Activated CD4-positive, alpha-beta T cell treated with anti-CD3 and anti-CD28 coated beads, Interleukin-2, amount 10 ng/mL, durations not matched to agents 7 days and 5 days (primary cell): Measurements from ENCODE around the gene PCSK5. TPM values are rescaled to one million over a fixed set of nuclear protein-coding genes. Genes with fewer than 3 reads are reported as not detected.

ENCODE experiments used
- CTCF ChIA-PET: fragments of 350-600 bp; sonication (Branson Sonifier 250); formaldehyde crosslinking; loops from one replicate; lab custom pipeline; 2021; ENCODE audit warnings: antibody characterized with exemption; lab: Charles Lee
- POLR2A ChIA-PET: fragments of 350-600 bp; sonication (Branson Sonifier 250); formaldehyde crosslinking; loops from one replicate; lab custom pipeline; 2021; ENCODE audit warnings: antibody characterized with exemption; lab: Charles Lee
- DNase-seq: peaks from one replicate; pipeline ENCODE4 v3.0.0-alpha.2; 2020
- H3K27ac Mint-ChIP-seq: one replicate; pipeline ENCODE4 v1.8.0; 2021; ENCODE audit warnings: mild to moderate bottlenecking, moderate library complexity, mixed read lengths
- H3K27me3 Mint-ChIP-seq: one replicate; pipeline ENCODE4 v1.8.0; 2021; ENCODE audit warnings: mixed read lengths
- H3K36me3 Mint-ChIP-seq: one replicate; pipeline ENCODE4 v1.8.0; 2021; ENCODE audit warnings: low read depth, mixed read lengths
- H3K4me1 Mint-ChIP-seq: one replicate; pipeline ENCODE4 v1.8.0; 2021; ENCODE audit warnings: mixed read lengths
- H3K4me3 Mint-ChIP-seq: one replicate; pipeline ENCODE4 v1.8.0; 2021; ENCODE audit warnings: mild to moderate bottlenecking, moderate library complexity, mixed read lengths
- H3K9me3 Mint-ChIP-seq: one replicate; pipeline ENCODE4 v1.8.0; 2021; ENCODE audit warnings: mixed read lengths
- total RNA-seq, 2 experiments: library from RNA; stranded (reverse); gene quantifications; one replicate each; pipeline ENCODE4 v1.2.3, GENCODE V29; 2021

The PCSK5 gene
- total RNA-seq, 2 experiments from 2014 or later = 3.9 to 4.3 TPM

GRCh38 chr9:76218117-76218885 is 327.8 kb downstream of the PCSK5 start:
- Mint-ChIP-seq H3K4me3 (no peak overlapping the region), H3K36me3 (no peaks in the 10 kb centered on the region), H3K27ac (no peak overlapping the region), H3K4me1 (no peaks in the 10 kb centered on the region), H3K9me3 (no peaks in the 10 kb centered on the region), H3K27me3 (no peaks in the 10 kb centered on the region)
- ChIA-PET CTCF (no interaction called here), POLR2A (no interaction called here)
- no peak for DNase-seq

- H3K4me3 Mint-ChIP-seq = no peak overlapping the region
- no peak overlapping the region for H3K27ac Mint-ChIP-seq
- ChIA-PET POLR2A (no interaction called here), CTCF (no interaction called here)
- DNase-seq = no peak
- no peaks in the 10 kb centered on the region for H3K9me3 Mint-ChIP-seq
- H3K36me3 Mint-ChIP-seq = no peaks in the 10 kb centered on the region
- H3K27me3 Mint-ChIP-seq = no peaks in the 10 kb centered on the region
- H3K4me1 Mint-ChIP-seq = no peaks in the 10 kb centered on the region
Measured at GRCh38 chr9:76218886-76219445, 328.5 kb downstream of the PCSK5 start.

GRCh38 chr9:76219560-76220151 is 329.2 kb downstream of the PCSK5 start:
- POLR2A ChIA-PET = no interaction called here
- CTCF ChIA-PET = no interaction called here
- Mint-ChIP-seq H3K4me3 (no peak overlapping the region), H3K27ac (no peak overlapping the region), H3K9me3 (no peaks in the 10 kb centered on the region), H3K27me3 (no peaks in the 10 kb centered on the region), H3K4me1 (no peaks in the 10 kb centered on the region), H3K36me3 (no peaks in the 10 kb centered on the region)
- DNase-seq = no peak

- ChIA-PET CTCF (no interaction called here), POLR2A (no interaction called here)
- Mint-ChIP-seq H3K9me3 (no peaks in the 10 kb centered on the region), H3K4me3 (no peak overlapping the region), H3K4me1 (no peaks in the 10 kb centered on the region), H3K27me3 (no peaks in the 10 kb centered on the region), H3K27ac (no peak overlapping the region), H3K36me3 (no peaks in the 10 kb centered on the region)
- no peak for DNase-seq
Measured at GRCh38 chr9:76221423-76221822, 330.9 kb downstream of the PCSK5 start.

DNA sequence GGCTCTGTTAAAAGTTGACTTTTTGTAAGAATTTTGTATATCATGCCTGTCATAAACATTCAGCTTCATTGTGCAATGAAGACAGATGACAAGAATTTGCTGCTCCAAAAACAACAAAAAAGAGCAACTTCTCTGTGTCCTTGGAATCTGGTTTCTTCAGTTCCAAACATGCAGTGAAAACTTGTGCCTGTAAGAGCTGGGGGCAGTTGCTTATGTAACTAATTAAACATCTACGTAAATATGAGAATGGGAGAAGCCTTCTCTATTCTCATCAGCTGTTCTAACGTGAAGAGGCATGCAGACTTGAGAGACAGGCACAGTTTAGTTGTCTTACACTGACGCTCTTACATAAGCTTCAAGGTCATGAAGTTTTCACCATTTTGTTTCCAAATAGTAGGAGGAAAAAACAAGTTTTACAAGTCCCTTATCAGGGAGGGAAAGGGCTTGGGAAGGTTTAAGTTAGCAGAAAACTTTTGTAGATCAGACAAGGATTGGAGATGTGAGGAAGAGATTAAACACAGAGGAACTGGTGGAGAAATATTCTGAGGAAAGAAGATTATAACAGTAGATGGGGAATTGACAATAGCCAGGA is 333.4 kb downstream of the PCSK5 start:
- ChIA-PET POLR2A (no interaction called here), CTCF (interaction anchor here (0.6 kb wide), 1 partner anchor 614 kb away, joined by 4 read pairs; no protein-coding TSS in a partner anchor)
- Mint-ChIP-seq H3K4me1 (no peaks in the 10 kb centered on the region), H3K27me3 (no peaks in the 10 kb centered on the region), H3K27ac (no peak overlapping the region), H3K4me3 (no peak overlapping the region), H3K36me3 (no peaks in the 10 kb centered on the region), H3K9me3 (no peaks in the 10 kb centered on the region)
- DNase-seq = no peak

- DNase-seq = no peak
- POLR2A ChIA-PET = no interaction called here
- Mint-ChIP-seq H3K4me1 (no peaks in the 10 kb centered on the region), H3K27ac (no peak overlapping the region), H3K9me3 (no peaks in the 10 kb centered on the region), H3K27me3 (no peaks in the 10 kb centered on the region), H3K36me3 (no peaks in the 10 kb centered on the region), H3K4me3 (no peak overlapping the region)
- CTCF ChIA-PET = interaction anchor here (0.8 kb wide), 2 partner anchors 10 to 204 kb away, joined by 3 to 4 read pairs; no protein-coding TSS in a partner anchor
Measured at GRCh38 chr9:76227156-76227555, 336.7 kb downstream of the PCSK5 start.

DNA sequence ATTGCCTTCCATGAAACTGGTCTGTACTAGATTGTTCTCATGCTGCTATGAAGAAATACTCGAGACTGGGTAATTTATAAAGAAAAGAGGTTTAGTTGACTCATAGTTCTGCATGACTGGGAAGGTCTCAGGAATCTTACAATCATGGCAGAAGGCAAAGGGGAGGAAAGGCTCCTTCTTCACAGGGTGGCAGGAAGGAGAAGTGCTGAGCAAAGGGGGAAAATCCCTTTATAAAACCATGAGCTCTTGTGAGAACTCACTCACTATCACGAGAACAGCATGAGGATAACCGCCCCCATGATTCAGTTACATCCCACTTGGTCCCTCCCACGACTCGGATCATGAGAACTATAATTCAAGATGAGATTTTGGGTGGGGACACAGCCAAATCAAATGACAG is 340.5 kb downstream of the PCSK5 start:
- H3K27ac Mint-ChIP-seq = no peak overlapping the region
- DNase-seq = no peak
- H3K4me3 Mint-ChIP-seq = no peak overlapping the region
- no peaks in the 10 kb centered on the region for H3K9me3 Mint-ChIP-seq
- ChIA-PET CTCF (interaction anchor here (0.6 kb wide), 2 partner anchors 1006 to 1412 kb away, joined by 4 to 7 read pairs; no protein-coding TSS in a partner anchor), POLR2A (no interaction called here)
- H3K4me1 Mint-ChIP-seq = no peaks in the 10 kb centered on the region
- no peaks in the 10 kb centered on the region for H3K36me3 Mint-ChIP-seq
- no peaks in the 10 kb centered on the region for H3K27me3 Mint-ChIP-seq

- Mint-ChIP-seq H3K9me3 (no peaks in the 10 kb centered on the region), H3K27ac (no peak overlapping the region), H3K4me3 (no peak overlapping the region), H3K36me3 (no peaks in the 10 kb centered on the region), H3K27me3 (no peaks in the 10 kb centered on the region), H3K4me1 (no peaks in the 10 kb centered on the region)
- POLR2A ChIA-PET = no interaction called here
- DNase-seq = no peak
- CTCF ChIA-PET = no interaction called here
Measured at GRCh38 chr9:76232861-76233489, 342.5 kb downstream of the PCSK5 start.

GRCh38 chr9:76240578-76240977 is 350.1 kb downstream of the PCSK5 start:
- no peak overlapping the region for H3K27ac Mint-ChIP-seq
- no peaks in the 10 kb centered on the region for H3K9me3 Mint-ChIP-seq
- POLR2A ChIA-PET = no interaction called here
- no peaks in the 10 kb centered on the region for H3K27me3 Mint-ChIP-seq
- CTCF ChIA-PET = interaction anchor here (1.9 kb wide), 1 partner anchor 40 kb away, joined by 3 read pairs; no protein-coding TSS in a partner anchor
- no peaks in the 10 kb centered on the region for H3K4me1 Mint-ChIP-seq
- no peaks in the 10 kb centered on the region for H3K36me3 Mint-ChIP-seq
- no peak for DNase-seq
- H3K4me3 Mint-ChIP-seq = no peak overlapping the region

GRCh38 chr9:76245518-76245917 is 355.0 kb downstream of the PCSK5 start:
- no peak for DNase-seq
- Mint-ChIP-seq H3K4me1 (no peaks in the 10 kb centered on the region), H3K9me3 (no peaks in the 10 kb centered on the region), H3K27me3 (no peaks in the 10 kb centered on the region), H3K36me3 (no peaks in the 10 kb centered on the region), H3K4me3 (no peak overlapping the region), H3K27ac (no peak overlapping the region)
- POLR2A ChIA-PET = no interaction called here
- CTCF ChIA-PET = no interaction called here

DNA sequence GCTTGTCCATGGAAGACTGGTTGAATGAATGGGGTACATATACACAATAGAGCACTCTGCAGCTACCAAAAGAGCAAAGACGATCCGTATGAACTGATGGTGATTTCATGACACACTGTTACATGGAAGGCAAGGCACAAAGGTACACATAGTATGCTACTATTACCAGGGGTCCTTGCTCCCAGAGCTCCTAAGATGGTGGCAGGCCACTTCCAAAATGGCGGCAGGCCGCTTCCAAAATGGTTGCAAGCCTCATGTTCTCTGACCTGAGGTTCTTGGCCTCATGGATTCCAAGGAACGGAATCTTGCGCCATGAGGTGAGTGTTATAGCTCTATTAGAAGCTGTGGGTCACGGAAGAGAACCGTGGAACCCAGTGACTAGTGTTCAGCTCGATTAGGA is 356.2 kb downstream of the PCSK5 start:
- CTCF ChIA-PET = interaction anchor here (0.6 kb wide), 1 partner anchor 34 kb away, joined by 3 read pairs; no protein-coding TSS in a partner anchor
- no peak for DNase-seq
- Mint-ChIP-seq H3K9me3 (no peaks in the 10 kb centered on the region), H3K4me1 (no peaks in the 10 kb centered on the region), H3K27me3 (no peaks in the 10 kb centered on the region), H3K36me3 (no peaks in the 10 kb centered on the region), H3K4me3 (no peak overlapping the region), H3K27ac (no peak overlapping the region)
- POLR2A ChIA-PET = no interaction called here

DNA sequence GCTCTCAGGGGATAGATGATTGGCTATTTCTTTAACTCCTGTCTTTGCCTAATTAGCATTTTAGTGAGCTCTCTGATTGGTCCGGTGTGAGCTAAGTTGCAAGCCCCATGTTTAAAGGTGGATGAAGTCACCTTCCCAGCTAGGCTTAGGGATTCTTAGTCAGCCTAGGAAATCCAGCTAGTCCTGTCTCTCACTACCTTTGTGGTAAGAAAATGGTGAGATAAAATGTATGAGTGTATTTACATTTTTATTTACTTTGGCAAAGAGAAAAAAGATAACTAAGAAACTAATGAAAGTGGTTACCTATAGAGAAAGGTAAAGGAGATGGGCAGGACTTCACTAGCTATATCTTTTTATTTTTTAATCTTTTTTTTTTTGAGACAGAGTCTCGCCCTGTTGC is 357.0 kb downstream of the PCSK5 start:
- POLR2A ChIA-PET = no interaction called here
- CTCF ChIA-PET = interaction anchor here (0.7 kb wide), 1 partner anchor 1571 kb away, joined by 3 read pairs; no protein-coding TSS in a partner anchor
- Mint-ChIP-seq H3K36me3 (no peaks in the 10 kb centered on the region), H3K9me3 (no peaks in the 10 kb centered on the region), H3K4me3 (no peak overlapping the region), H3K4me1 (no peaks in the 10 kb centered on the region), H3K27me3 (no peaks in the 10 kb centered on the region), H3K27ac (no peak overlapping the region)
- no peak for DNase-seq
